Neuronal stem cell (in vitro differentiated cells): ENCODE measurements around the gene PID1.

Source experiments
- DNase-seq: peaks from one replicate; pipeline ENCODE4 v3.0.0-alpha.2; 2013; ENCODE audit warnings: low spot score
- H2AFZ ChIP-seq: one replicate; pipeline ENCODE4 v1.6.1; 2013; ENCODE audit warnings: mild to moderate bottlenecking, low read length, inconsistent platforms
- H2AK5ac ChIP-seq: 2 replicates; pipeline ENCODE4 v1.6.1; 2013; ENCODE audit warnings: low read depth, mild to moderate bottlenecking, inconsistent platforms, low read length, moderate library complexity, mixed read lengths
- H2BK120ac ChIP-seq: 2 replicates; pipeline ENCODE4 v1.6.1; 2013; ENCODE audit warnings: low read depth, mild to moderate bottlenecking, inconsistent platforms, low read length, moderate library complexity, mixed read lengths
- H2BK12ac ChIP-seq: one replicate; pipeline ENCODE4 v1.6.1; 2013; ENCODE audit warnings: low read length, inconsistent platforms
- H2BK15ac ChIP-seq: 2 replicates; pipeline ENCODE4 v1.6.1; 2013; ENCODE audit warnings: mild to moderate bottlenecking, low read length, inconsistent platforms, mixed read lengths
- H2BK5ac ChIP-seq: one replicate; pipeline ENCODE4 v1.6.1; 2013; ENCODE audit warnings: inconsistent platforms, mild to moderate bottlenecking, low read length, moderate library complexity
- H3K14ac ChIP-seq: one replicate; pipeline ENCODE4 v1.6.1; 2013; ENCODE audit warnings: low read length, inconsistent platforms
- H3K18ac ChIP-seq: 2 replicates; pipeline ENCODE4 v1.6.1; 2013; ENCODE audit warnings: low read length, inconsistent platforms
- H3K23ac ChIP-seq: 2 replicates; pipeline ENCODE4 v1.6.1; 2013; ENCODE audit warnings: low read depth, mild to moderate bottlenecking, mixed read lengths, low read length, inconsistent platforms; ENCODE audit not compliant: poor library complexity
- H3K27ac ChIP-seq: replicated peaks from 3 replicates; pipeline ENCODE4 v1.5.1; 2013; ENCODE audit warnings: low read length, inconsistent platforms
- H3K27me3 ChIP-seq, 3 experiments: 2 replicates each; pipeline ENCODE4 v1.6.1; 2013; ENCODE audit warnings: low read length in 3 of 3, mild to moderate bottlenecking in 2 of 3, inconsistent platforms in 1 of 3, low read depth in 1 of 3, mixed read lengths in 1 of 3, moderate library complexity in 1 of 3; ENCODE audit not compliant: control insufficient read depth in 3 of 3, insufficient read depth in 3 of 3
- H3K36me3 ChIP-seq, 2 donors: replicated peaks in 1 of 2; 2 replicates each; pipeline ENCODE4 v1.6.1; 2013; ENCODE audit warnings: low read length in 2 of 2; ENCODE audit not compliant: control insufficient read depth in 2 of 2, insufficient read depth in 2 of 2
- H3K4ac ChIP-seq: 2 replicates; pipeline ENCODE4 v1.6.1; 2013; ENCODE audit warnings: inconsistent platforms, mild to moderate bottlenecking, low read length, moderate library complexity
- H3K4me1 ChIP-seq, 2 donors: 1 replicate in 1 of 2; 2 replicates in 1 of 2; pipeline ENCODE4 v1.6.1; 2013; ENCODE audit warnings: low read length in 2 of 2, low read depth in 1 of 2; ENCODE audit not compliant: control insufficient read depth in 2 of 2, insufficient read depth in 1 of 2
- H3K4me2 ChIP-seq: one replicate; pipeline ENCODE4 v1.6.1; 2013; ENCODE audit warnings: mild to moderate bottlenecking, low read length, inconsistent platforms; ENCODE audit not compliant: insufficient read depth, poor library complexity, severe bottlenecking
- H3K4me3 ChIP-seq, 2 donors: 2 replicates each; pipeline ENCODE4 v1.5.1; 2013; ENCODE audit warnings: low read length in 2 of 2, mild to moderate bottlenecking in 2 of 2, inconsistent platforms in 1 of 2, moderate library complexity in 1 of 2
- H3K79me1 ChIP-seq: one replicate; pipeline ENCODE4 v1.6.1; 2013; ENCODE audit warnings: low read depth, mild to moderate bottlenecking, inconsistent platforms, low read length, moderate library complexity
- H3K9ac ChIP-seq: one replicate; pipeline ENCODE4 v1.6.1; 2013; ENCODE audit warnings: mild to moderate bottlenecking, low read depth, low read length, inconsistent platforms; ENCODE audit not compliant: poor library complexity
- H3K9me3 ChIP-seq, 2 donors: replicated peaks in 1 of 2; 2 replicates each; pipeline versions ENCODE3 to v1.6.1; 2013; ENCODE audit warnings: low read length in 2 of 2, mild to moderate bottlenecking in 2 of 2, inconsistent platforms in 1 of 2, low read depth in 1 of 2, mixed read lengths in 1 of 2, moderate library complexity in 1 of 2; ENCODE audit not compliant: control insufficient read depth in 2 of 2, insufficient read depth in 1 of 2
- H4K8ac ChIP-seq: one replicate; pipeline ENCODE4 v1.6.1; 2013; ENCODE audit warnings: low read depth, mild to moderate bottlenecking, inconsistent platforms, low read length, moderate library complexity
- H4K91ac ChIP-seq: one replicate; pipeline ENCODE4 v1.6.1; 2013; ENCODE audit warnings: low read length, low read depth, mild to moderate bottlenecking, inconsistent platforms; ENCODE audit not compliant: poor library complexity
- WGBS, 2 donors: extraction: QIAGEN DNeasy Blood & Tissue Kit; methylation state at CpG; one replicate each; pipeline ENCODE4 v1.1.7; 2013; ENCODE audit warnings: missing lambda C conversion rate in 2 of 2, mixed read lengths in 1 of 2; ENCODE audit not compliant: insufficient read length in 2 of 2, insufficient replicate concordance in 1 of 2; ENCODE audit errors: extremely low coverage in 2 of 2; 5-methylcytosine and 5-hydroxymethylcytosine counted together

Gene PID1

DNA sequence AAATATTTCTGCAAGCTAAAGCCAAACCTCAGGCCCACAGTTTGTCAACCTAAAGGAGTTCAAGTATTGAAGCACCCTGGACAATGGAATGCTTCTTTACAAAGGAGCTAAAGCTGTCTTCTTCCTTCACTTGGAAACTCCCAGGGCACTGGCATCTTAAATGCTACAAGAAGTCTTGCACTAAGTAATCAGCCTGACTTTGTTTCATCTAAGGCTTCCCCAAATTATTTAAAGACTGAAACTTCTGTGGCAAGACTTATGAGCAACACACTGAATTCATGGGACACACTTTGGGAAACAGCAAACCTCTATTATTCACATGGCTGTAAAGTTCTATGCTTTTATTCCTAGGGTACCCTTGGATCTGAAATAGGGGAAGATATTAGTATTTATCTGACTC lies 14.7 kb downstream of the PID1 start:
- no peaks in the 10 kb centered on the region for H3K79me1 ChIP-seq
- no peak overlapping the region for H2BK120ac ChIP-seq
- H4K91ac ChIP-seq = no peak overlapping the region
- no peak overlapping the region for H2BK15ac ChIP-seq
- no peaks in the 10 kb centered on the region for H3K36me3 ChIP-seq
- no peak for DNase-seq
- no peak overlapping the region for H3K23ac ChIP-seq
- H2BK5ac ChIP-seq = no peak overlapping the region
- H2AK5ac ChIP-seq = no peak overlapping the region
- no peaks in the 10 kb centered on the region for H3K9me3 ChIP-seq
- no peak overlapping the region for H2BK12ac ChIP-seq
- H3K4me2 ChIP-seq = no peak overlapping the region
- H2AFZ ChIP-seq = no peak overlapping the region
- H3K14ac ChIP-seq = no peak overlapping the region
- H3K18ac ChIP-seq = no peak overlapping the region
- H3K27ac ChIP-seq = no peak overlapping the region
- H3K4me3 ChIP-seq = no peak overlapping the region
- no peak overlapping the region for H3K4ac ChIP-seq
- H3K9ac ChIP-seq = no peak overlapping the region
- no peaks in the 10 kb centered on the region for H3K27me3 ChIP-seq
- no peak overlapping the region for H4K8ac ChIP-seq
- peaks cover 0 to 1% of the 10 kb centered on the region in 2 donors for H3K4me1 ChIP-seq

DNA sequence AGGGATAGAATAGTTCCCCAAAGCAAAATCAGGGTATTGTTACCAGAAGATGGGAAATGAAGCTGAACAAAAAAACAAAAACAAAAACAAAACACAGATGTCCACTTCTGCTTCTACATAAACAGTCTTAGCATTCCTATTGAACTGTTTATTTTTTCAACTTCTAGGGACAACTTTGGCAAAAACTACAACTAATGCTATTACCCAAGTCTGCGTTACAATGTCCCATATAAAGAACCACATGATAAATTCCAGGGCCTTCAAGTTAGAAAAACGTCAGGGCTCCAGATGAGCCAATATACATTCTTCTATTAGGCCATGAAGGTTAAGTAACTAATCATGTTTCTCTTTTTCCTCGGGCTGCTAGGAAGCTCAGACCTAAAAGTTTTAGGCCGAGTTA lies 16.9 kb downstream of the PID1 start:
- Histone ChIP-seq H3K9me3 (no peaks in the 10 kb centered on the region), H3K14ac (no peak overlapping the region), H3K4me3 (no peak overlapping the region), H2BK120ac (no peak overlapping the region), H3K79me1 (no peaks in the 10 kb centered on the region), H2AK5ac (no peak overlapping the region), H2BK12ac (no peak overlapping the region), H2BK15ac (no peak overlapping the region), H3K4me1 (peaks cover 0 to 1% of the 10 kb centered on the region in 2 donors), H2AFZ (no peak overlapping the region), H3K18ac (no peak overlapping the region), H4K91ac (no peak overlapping the region), H3K4me2 (no peak overlapping the region), H3K9ac (no peak overlapping the region), H3K27ac (no peak overlapping the region), H3K27me3 (no peaks in the 10 kb centered on the region), H4K8ac (no peak overlapping the region), H3K23ac (no peak overlapping the region), H3K36me3 (no peaks in the 10 kb centered on the region), H2BK5ac (no peak overlapping the region), H3K4ac (no peak overlapping the region)
- no CpG with 5 or more reads among the region's 4 CpGs for WGBS, 2 donors
- no peak for DNase-seq

DNA sequence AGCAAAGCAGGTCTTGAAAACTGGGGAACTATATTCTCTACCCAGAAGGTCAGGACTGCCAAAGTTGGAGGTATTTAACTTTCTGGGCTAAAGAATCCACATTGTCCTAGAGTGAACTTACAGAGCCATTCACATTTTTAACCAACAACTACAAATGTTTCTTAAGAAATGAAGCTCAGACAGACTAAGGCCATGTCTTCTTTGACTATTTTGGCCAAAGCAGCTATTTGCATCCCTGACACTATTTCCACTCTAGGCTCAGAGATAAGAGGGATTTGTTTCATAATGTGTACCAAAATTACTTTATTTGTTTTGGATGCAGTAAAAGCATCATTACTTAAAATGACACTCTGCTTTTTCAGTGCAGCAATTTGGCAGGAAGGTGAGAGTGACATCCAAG lies 18.1 kb downstream of the PID1 start:
- Histone ChIP-seq H3K27me3 (no peaks in the 10 kb centered on the region), H3K23ac (no peak overlapping the region), H3K4ac (no peak overlapping the region), H2BK15ac (no peak overlapping the region), H3K4me2 (no peak overlapping the region), H3K36me3 (no peaks in the 10 kb centered on the region), H2AFZ (no peak overlapping the region), H3K4me3 (no peak overlapping the region), H3K18ac (no peak overlapping the region), H2BK120ac (no peak overlapping the region), H3K14ac (no peak overlapping the region), H2BK5ac (no peak overlapping the region), H3K27ac (no peak overlapping the region), H3K9me3 (no peaks in the 10 kb centered on the region), H2AK5ac (no peak overlapping the region), H3K79me1 (no peaks in the 10 kb centered on the region), H3K9ac (no peak overlapping the region), H2BK12ac (no peak overlapping the region), H3K4me1 (peaks cover 0 to 1% of the 10 kb centered on the region in 2 donors), H4K91ac (no peak overlapping the region), H4K8ac (no peak overlapping the region)
- DNase-seq = no peak

DNA sequence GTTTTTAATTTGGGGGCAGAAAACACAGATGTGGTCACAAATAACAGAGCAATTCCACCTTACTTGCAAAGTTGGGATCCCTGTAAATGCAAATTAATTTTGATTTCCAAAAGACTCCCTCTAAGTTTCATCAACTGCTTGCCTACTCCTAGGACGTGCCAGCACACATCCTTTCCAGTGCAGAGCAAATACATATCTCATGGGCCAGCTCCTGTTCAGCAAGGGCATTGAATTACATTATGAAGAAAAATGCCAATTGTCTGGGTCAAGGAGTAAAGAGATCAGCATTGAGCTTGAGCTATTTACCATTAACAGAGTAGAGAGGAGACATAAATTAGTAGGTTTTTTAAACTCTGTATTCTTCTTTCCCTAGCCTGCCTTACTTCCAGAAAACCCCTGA lies 18.8 kb downstream of the PID1 start:
- no CpG with 5 or more reads among the region's 1 CpG for WGBS, 2 donors
- H3K27ac ChIP-seq = no peak overlapping the region
- peaks cover 0 to 1% of the 10 kb centered on the region in 2 donors for H3K4me1 ChIP-seq
- no peaks in the 10 kb centered on the region for H3K9me3 ChIP-seq
- H3K9ac ChIP-seq = no peak overlapping the region
- H2BK5ac ChIP-seq = no peak overlapping the region
- no peak overlapping the region for H2BK12ac ChIP-seq
- H3K4me2 ChIP-seq = no peak overlapping the region
- H3K79me1 ChIP-seq = no peaks in the 10 kb centered on the region
- H3K27me3 ChIP-seq = no peaks in the 10 kb centered on the region
- H3K18ac ChIP-seq = no peak overlapping the region
- H3K4ac ChIP-seq = no peak overlapping the region
- H4K8ac ChIP-seq = no peak overlapping the region
- no peak overlapping the region for H3K4me3 ChIP-seq
- H2BK15ac ChIP-seq = no peak overlapping the region
- no peak for DNase-seq
- H2AFZ ChIP-seq = no peak overlapping the region
- no peak overlapping the region for H4K91ac ChIP-seq
- no peak overlapping the region for H2BK120ac ChIP-seq
- H3K14ac ChIP-seq = no peak overlapping the region
- H3K23ac ChIP-seq = no peak overlapping the region
- no peaks in the 10 kb centered on the region for H3K36me3 ChIP-seq
- no peak overlapping the region for H2AK5ac ChIP-seq
